ENCODE results near the gene INPP5D.
"Not testable (repeated sequence)": the region's sequence is repeated elsewhere in the genome, so short reads cannot be mapped to it uniquely, and the experiment has no call there.

Gene INPP5D

GRCh38 chr2:233047206-233047605 lies 12.9 kb upstream of the INPP5D start:
- H3K4me3 ChIP-seq (ENCODE audit: low read length): no peak overlapping the region
- H3K9ac ChIP-seq (ENCODE audit: low read depth, low read length): no peak overlapping the region
- H3K9me3 ChIP-seq (replicated peaks; ENCODE audit: low read length): no peaks in the 10 kb centered on the region
- peaks cover 17% of the 10 kb centered on the region for H3K4me1 ChIP-seq (ENCODE audit: control insufficient read depth, insufficient read depth, low read length)
- H3K4me2 ChIP-seq (ENCODE audit: low read length): no peak overlapping the region
- H3K36me3 ChIP-seq (ENCODE audit: insufficient read depth, low read length): no peaks in the 10 kb centered on the region
- H3K27me3 ChIP-seq (ENCODE audit: control insufficient read depth, insufficient read depth, low read length): peaks cover 36% of the 10 kb centered on the region

GRCh38 chr2:233047667-233048066 lies 12.5 kb upstream of the INPP5D start:
- H3K9ac ChIP-seq (ENCODE audit: low read depth, low read length): no peak overlapping the region
- H3K4me2 ChIP-seq (ENCODE audit: low read length): no peak overlapping the region
- H3K9me3 ChIP-seq (replicated peaks; ENCODE audit: low read length): no peaks in the 10 kb centered on the region
- peaks cover 32% of the 10 kb centered on the region for H3K27me3 ChIP-seq (ENCODE audit: control insufficient read depth, insufficient read depth, low read length)
- no peak overlapping the region for H3K4me3 ChIP-seq (ENCODE audit: low read length)
- H3K4me1 ChIP-seq (ENCODE audit: control insufficient read depth, insufficient read depth, low read length): peaks cover 17% of the 10 kb centered on the region
- no peaks in the 10 kb centered on the region for H3K36me3 ChIP-seq (ENCODE audit: insufficient read depth, low read length)

DNA sequence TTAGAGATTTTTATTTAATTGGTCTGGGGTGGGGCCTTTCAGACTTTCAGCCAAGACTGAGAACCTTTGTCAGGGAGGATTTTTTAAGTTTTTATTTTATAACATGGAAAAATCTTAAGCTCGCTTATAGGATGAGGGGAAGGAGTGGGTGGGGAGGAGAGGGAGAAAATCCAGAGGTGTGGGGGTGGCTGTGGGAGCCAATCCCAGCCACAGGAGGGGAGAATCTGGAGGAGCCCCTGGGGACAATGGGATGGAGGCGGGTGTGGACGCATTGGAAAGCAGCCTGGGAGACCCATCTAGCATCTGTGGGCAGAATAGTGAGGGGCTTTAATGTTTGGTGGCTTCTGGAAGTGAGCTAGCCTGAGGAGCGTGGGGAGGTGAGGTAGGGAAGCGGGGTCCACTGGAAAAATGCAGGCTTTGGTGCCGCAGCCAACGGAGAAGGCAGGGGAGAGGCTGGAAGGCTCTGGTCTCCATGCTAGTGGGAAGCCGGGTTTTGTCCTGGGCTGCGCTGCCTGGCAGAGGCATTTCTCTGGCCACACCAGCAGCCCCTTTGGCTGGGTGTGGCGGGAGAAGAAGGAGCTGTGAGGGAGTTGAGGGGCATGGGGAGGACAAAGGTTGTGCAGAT lies 11.5 kb upstream of the INPP5D start:
- Histone ChIP-seq H3K27me3 (ENCODE audit: control insufficient read depth, insufficient read depth, low read length) (peaks cover 24% of the 10 kb centered on the region), H3K9ac (ENCODE audit: low read depth, low read length) (no peak overlapping the region), H3K9me3 (replicated peaks; ENCODE audit: low read length) (no peaks in the 10 kb centered on the region), H3K4me3 (ENCODE audit: low read length) (no peak overlapping the region), H3K4me2 (ENCODE audit: low read length) (no peak overlapping the region), H3K4me1 (ENCODE audit: control insufficient read depth, insufficient read depth, low read length) (peaks cover 17% of the 10 kb centered on the region), H3K36me3 (ENCODE audit: insufficient read depth, low read length) (no peaks in the 10 kb centered on the region)

GRCh38 chr2:233049194-233049761 lies 10.9 kb upstream of the INPP5D start:
- Histone ChIP-seq H3K27me3 (ENCODE audit: control insufficient read depth, insufficient read depth, low read length) (peaks cover 20% of the 10 kb centered on the region), H3K4me3 (ENCODE audit: low read length) (no peak overlapping the region), H3K9me3 (replicated peaks; ENCODE audit: low read length) (no peaks in the 10 kb centered on the region), H3K4me1 (ENCODE audit: control insufficient read depth, insufficient read depth, low read length) (peaks cover 19% of the 10 kb centered on the region), H3K4me2 (ENCODE audit: low read length) (no peak overlapping the region), H3K9ac (ENCODE audit: low read depth, low read length) (no peak overlapping the region), H3K36me3 (ENCODE audit: insufficient read depth, low read length) (no peaks in the 10 kb centered on the region)

DNA sequence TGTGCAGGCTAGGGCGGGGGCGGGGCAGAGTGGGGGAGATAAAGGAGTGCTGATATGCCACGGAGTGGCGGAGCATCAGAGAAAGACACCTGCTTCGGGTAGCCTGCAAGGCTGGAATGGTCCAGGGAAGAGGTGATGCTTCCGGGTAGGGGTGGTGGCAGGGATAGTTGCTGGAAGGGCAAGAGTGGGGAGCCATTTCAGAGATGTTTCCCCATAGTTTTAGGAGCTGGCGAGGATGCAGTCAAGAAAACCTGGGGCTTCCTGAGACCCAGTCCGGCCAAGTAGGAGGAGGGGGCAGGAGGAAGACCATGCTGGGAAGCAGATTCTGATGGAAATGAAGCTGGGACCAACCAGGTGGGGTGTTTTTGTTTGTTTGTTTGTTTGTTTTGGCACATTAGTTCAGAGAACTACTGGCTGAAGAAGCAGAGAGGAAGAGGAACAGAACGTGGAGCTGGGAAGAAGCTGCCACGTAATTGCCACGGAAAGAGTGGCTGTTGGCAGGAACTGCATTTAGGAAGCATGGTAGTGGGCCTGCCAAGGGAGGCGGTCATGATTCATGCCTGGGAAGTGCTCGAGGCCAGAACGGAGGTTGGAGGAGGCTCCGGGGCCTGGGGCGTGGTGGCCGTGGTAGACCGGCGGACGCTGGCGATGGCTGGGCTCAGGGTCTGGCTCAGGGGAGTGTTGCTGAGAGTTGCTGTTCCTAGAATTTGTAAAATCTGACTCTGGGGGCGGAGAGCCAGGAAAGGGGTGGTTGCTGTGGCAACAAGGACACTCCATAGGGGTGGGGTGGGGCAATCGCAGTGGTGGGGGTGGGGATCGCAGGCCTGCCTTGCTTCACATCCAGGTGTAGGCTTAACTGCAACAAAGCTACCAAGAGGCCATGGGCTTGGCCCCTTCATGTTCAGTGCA lies 8.6 kb upstream of the INPP5D start:
- Histone ChIP-seq H3K4me1 (ENCODE audit: control insufficient read depth, insufficient read depth, low read length) (peaks cover 19% of the 10 kb centered on the region), H3K9me3 (replicated peaks; ENCODE audit: low read length) (no peaks in the 10 kb centered on the region), H3K4me2 (ENCODE audit: low read length) (no peak overlapping the region), H3K27me3 (ENCODE audit: control insufficient read depth, insufficient read depth, low read length) (peaks cover 17% of the 10 kb centered on the region), H3K4me3 (ENCODE audit: low read length) (no peak overlapping the region), H3K9ac (ENCODE audit: low read depth, low read length) (no peak overlapping the region), H3K36me3 (ENCODE audit: insufficient read depth, low read length) (no peaks in the 10 kb centered on the region)

DNA sequence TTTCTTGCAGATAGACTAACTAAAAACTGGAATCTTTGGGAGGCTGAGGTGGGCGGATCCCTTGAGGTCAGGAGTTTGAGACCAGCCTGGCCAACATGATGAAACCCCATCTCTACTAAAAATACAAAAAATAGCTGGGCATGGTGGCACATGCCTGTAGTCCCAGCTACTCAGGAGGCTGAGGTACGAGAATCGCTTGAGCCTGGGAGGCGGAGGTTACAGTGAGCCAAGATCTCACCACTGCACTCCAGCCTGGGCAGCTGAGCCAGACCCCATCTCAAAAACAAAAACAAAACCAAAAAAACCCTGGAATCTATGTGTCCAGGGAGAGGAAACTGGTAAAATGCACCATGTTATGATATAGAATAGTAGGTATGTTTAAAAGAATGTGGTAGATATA lies 7.6 kb upstream of the INPP5D start:
- H3K9me3 ChIP-seq (replicated peaks; ENCODE audit: low read length); H3K4me3 ChIP-seq (ENCODE audit: low read length); H3K9ac ChIP-seq (ENCODE audit: low read depth, low read length); H3K36me3 ChIP-seq (ENCODE audit: insufficient read depth, low read length); H3K4me2 ChIP-seq (ENCODE audit: low read length): not testable (repeated sequence)
- Histone ChIP-seq H3K4me1 (ENCODE audit: control insufficient read depth, insufficient read depth, low read length) (peaks cover 19% of the 10 kb centered on the region), H3K27me3 (ENCODE audit: control insufficient read depth, insufficient read depth, low read length) (peaks cover 17% of the 10 kb centered on the region)

GRCh38 chr2:233053928-233054784 lies 6.0 kb upstream of the INPP5D start:
- Histone ChIP-seq H3K9ac (ENCODE audit: low read depth, low read length) (no peak overlapping the region), H3K4me2 (ENCODE audit: low read length) (peak overlapping the region; percentile 28), H3K4me3 (ENCODE audit: low read length) (no peak overlapping the region), H3K36me3 (ENCODE audit: insufficient read depth, low read length) (no peaks in the 10 kb centered on the region), H3K4me1 (ENCODE audit: control insufficient read depth, insufficient read depth, low read length) (peaks cover 14% of the 10 kb centered on the region), H3K27me3 (ENCODE audit: control insufficient read depth, insufficient read depth, low read length) (peaks cover 8% of the 10 kb centered on the region), H3K9me3 (replicated peaks; ENCODE audit: low read length) (no peaks in the 10 kb centered on the region)

GRCh38 chr2:233055362-233055761 lies 4.8 kb upstream of the INPP5D start:
- Histone ChIP-seq H3K36me3 (ENCODE audit: insufficient read depth, low read length) (no peaks in the 10 kb centered on the region), H3K9ac (ENCODE audit: low read depth, low read length) (no peak overlapping the region), H3K27me3 (ENCODE audit: control insufficient read depth, insufficient read depth, low read length) (peaks cover 2% of the 10 kb centered on the region), H3K4me1 (ENCODE audit: control insufficient read depth, insufficient read depth, low read length) (peaks cover 14% of the 10 kb centered on the region), H3K9me3 (replicated peaks; ENCODE audit: low read length) (no peaks in the 10 kb centered on the region), H3K4me2 (ENCODE audit: low read length) (no peak overlapping the region), H3K4me3 (ENCODE audit: low read length) (no peak overlapping the region)

DNA sequence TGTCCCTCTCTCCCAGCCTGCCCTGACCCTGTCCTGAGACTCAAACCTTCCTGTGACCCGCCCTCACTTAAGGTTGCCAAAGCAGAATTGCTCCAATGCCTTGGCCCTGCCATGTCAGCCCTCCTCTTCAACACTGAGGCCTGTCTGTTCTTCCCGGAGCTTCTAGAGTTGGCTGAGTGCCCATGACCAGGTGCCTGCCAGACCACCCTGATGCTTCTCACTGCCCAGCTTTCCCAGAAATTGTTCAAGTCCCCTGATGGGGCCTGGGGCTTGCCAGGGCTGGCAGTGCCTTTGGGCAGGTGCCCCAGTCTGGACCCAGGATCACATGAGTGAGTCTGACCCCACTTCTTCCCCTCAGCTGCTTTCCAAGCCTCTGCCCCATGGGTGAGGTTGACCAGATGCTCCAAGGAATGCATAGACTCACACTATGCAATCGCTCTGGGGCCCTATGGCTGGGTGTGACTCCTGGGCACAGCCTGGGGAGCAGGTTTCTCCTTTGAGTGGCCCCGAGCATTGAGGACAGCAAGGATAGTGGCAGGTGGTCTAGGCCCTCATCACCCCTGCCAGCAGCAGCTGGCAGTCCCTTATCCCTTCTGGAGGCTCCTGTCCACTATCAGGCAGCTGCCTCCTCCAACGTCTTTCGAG lies 3.1 kb upstream of the INPP5D start:
- H3K4me3 ChIP-seq (ENCODE audit: low read length): no peak overlapping the region
- no peak overlapping the region for H3K4me2 ChIP-seq (ENCODE audit: low read length)
- no peak overlapping the region for H3K9ac ChIP-seq (ENCODE audit: low read depth, low read length)
- peaks cover 2% of the 10 kb centered on the region for H3K27me3 ChIP-seq (ENCODE audit: control insufficient read depth, insufficient read depth, low read length)
- H3K9me3 ChIP-seq (replicated peaks; ENCODE audit: low read length): no peaks in the 10 kb centered on the region
- H3K4me1 ChIP-seq (ENCODE audit: control insufficient read depth, insufficient read depth, low read length): peaks cover 9% of the 10 kb centered on the region
- H3K36me3 ChIP-seq (ENCODE audit: insufficient read depth, low read length): no peaks in the 10 kb centered on the region

GRCh38 chr2:233058717-233059546 lies 1.2 kb upstream of the INPP5D start:
- H3K4me3 ChIP-seq (ENCODE audit: low read length): no peak overlapping the region

More at GRCh38 chr2:233058717-233059546, 1.2 kb upstream of the INPP5D start:
- Histone ChIP-seq H3K9me3 (replicated peaks; ENCODE audit: low read length) (no peaks in the 10 kb centered on the region), H3K4me2 (ENCODE audit: low read length) (no peak overlapping the region), H3K9ac (ENCODE audit: low read depth, low read length) (no peak overlapping the region), H3K4me1 (ENCODE audit: control insufficient read depth, insufficient read depth, low read length) (peaks cover 7% of the 10 kb centered on the region), H3K27me3 (ENCODE audit: control insufficient read depth, insufficient read depth, low read length) (peaks cover 8% of the 10 kb centered on the region), H3K36me3 (ENCODE audit: insufficient read depth, low read length) (no peaks in the 10 kb centered on the region)
